ENCODE data around the gene LGALS7. TPM values are rescaled to one million over a fixed set of nuclear protein-coding genes. Genes with fewer than 3 reads are reported as not detected.
A peak's percentile ranks its signal among the peaks of the same experiment; 100 is the strongest.

LGALS7 gene
- total RNA-seq, 2 experiments from 2014 or later = not detected

GRCh38 chr19:38736036-38736412, 37.3 kb downstream of the LGALS7 start:
- no peak for TF ChIP-seq CTCF (IDR thresholded peaks at IDR 0.05)
- DNase-seq = peak; percentile 88
- Mint-ChIP-seq H3K4me3 (peak overlapping the region; percentile 64), H3K27ac (no peak overlapping the region), H3K4me1 (ENCODE audit: low read depth) (peaks cover 44% of the 10 kb centered on the region), H3K9me3 (no peaks in the 10 kb centered on the region), H3K27me3 (peaks cover 4% of the 10 kb centered on the region), H3K36me3 (ENCODE audit: low read depth) (no peaks in the 10 kb centered on the region)
- ATAC-seq = peak; percentile 49
- POLR2A ChIA-PET = interaction anchor here (1.3 kb wide), 2 partner anchors 105 to 113 kb away, joined by 3 to 4 read pairs; partner anchors contain the start of gene HNRNPL
- CTCF ChIA-PET = no interaction called here
- intact Hi-C loops (cut with micrococcal nuclease) = loop anchor here (10.0 kb wide), 2 partner anchors 109 to 199 kb away; partner anchors contain the start of genes HNRNPL, MRPS12 and SARS2

GRCh38 chr19:38735257-38735686, 38.0 kb downstream of the LGALS7 start:
- DNase-seq (peak; percentile 50), ATAC-seq (peak; percentile 12)
- ChIA-PET CTCF (interaction anchor here (0.8 to 1.4 kb wide), 3 partner anchors 100 to 195 kb away, joined by 3 to 12 read pairs (median 4); partner anchors contain the start of genes MRPS12 and SARS2), POLR2A (interaction anchor here (0.5 to 1.3 kb wide), 4 partner anchors 13 to 117 kb away, joined by 3 to 4 read pairs (median 3); partner anchors contain the start of genes ACTN4, HNRNPL and MAP4K1)
- peaks cover 4% of the 10 kb centered on the region for H3K36me3 Mint-ChIP-seq (ENCODE audit: low read depth)
- no peak for TF ChIP-seq CTCF (IDR thresholded peaks at IDR 0.05)
- peaks cover 4% of the 10 kb centered on the region for H3K27me3 Mint-ChIP-seq
- H3K9me3 Mint-ChIP-seq = no peaks in the 10 kb centered on the region
- H3K27ac Mint-ChIP-seq = peak overlapping the region; percentile 77
- H3K4me3 Mint-ChIP-seq = peak overlapping the region; percentile 68
- H3K4me1 Mint-ChIP-seq (ENCODE audit: low read depth) = peaks cover 44% of the 10 kb centered on the region
- intact Hi-C loops (cut with micrococcal nuclease) = loop anchor here (10.0 kb wide), 2 partner anchors 110 to 200 kb away; partner anchors contain the start of genes HNRNPL, MRPS12 and SARS2

GRCh38 chr19:38734426-38735256, 38.7 kb downstream of the LGALS7 start:
- H3K4me1 Mint-ChIP-seq (ENCODE audit: low read depth) = peaks cover 44% of the 10 kb centered on the region
- intact Hi-C loops (cut with micrococcal nuclease) = loop anchor here (10.0 kb wide), 2 partner anchors 110 to 200 kb away; partner anchors contain the start of genes HNRNPL, MRPS12 and SARS2
- CTCF ChIA-PET = interaction anchor here (0.8 to 1.4 kb wide), 4 partner anchors 100 to 332 kb away, joined by 3 to 12 read pairs (median 4); partner anchors contain the start of genes FAM98C, MRPS12 and SARS2

GRCh38 chr19:38734176-38734425, 39.2 kb downstream of the LGALS7 start:
- intact Hi-C loops (cut with micrococcal nuclease) = loop anchor here (10.0 kb wide), 2 partner anchors 111 to 201 kb away; partner anchors contain the start of genes HNRNPL, MRPS12 and SARS2
- POLR2A ChIA-PET = interaction anchor here (1.2 to 1.4 kb wide), 2 partner anchors 108 to 130 kb away, joined by 4 to 5 read pairs; no protein-coding TSS in a partner anchor
- ATAC-seq (no peak), DNase-seq (no peak)
- no peak for TF ChIP-seq CTCF (IDR thresholded peaks at IDR 0.05)
- Mint-ChIP-seq H3K27ac (peak overlapping the region; percentile 77), H3K36me3 (ENCODE audit: low read depth) (peaks cover 10% of the 10 kb centered on the region), H3K4me3 (peak overlapping the region; percentile 68), H3K27me3 (peaks cover 4% of the 10 kb centered on the region), H3K9me3 (no peaks in the 10 kb centered on the region), H3K4me1 (ENCODE audit: low read depth) (peaks cover 41% of the 10 kb centered on the region)
- CTCF ChIA-PET = interaction anchor here (0.8 to 1.4 kb wide), 2 partner anchors 197 to 331 kb away, joined by 3 to 12 read pairs; partner anchors contain the start of genes FAM98C, MRPS12 and SARS2

More at GRCh38 chr19:38734426-38735256, 38.7 kb downstream of the LGALS7 start:
- no peak for TF ChIP-seq CTCF (IDR thresholded peaks at IDR 0.05)
- DNase-seq (peak; percentile 65), ATAC-seq (peak; percentile 45)
- H3K36me3 Mint-ChIP-seq (ENCODE audit: low read depth) = peaks cover 8% of the 10 kb centered on the region
- peak overlapping the region; percentile 77 for H3K27ac Mint-ChIP-seq
- POLR2A ChIA-PET = interaction anchor here (0.5 to 1.4 kb wide), 6 partner anchors 13 to 129 kb away, joined by 3 to 5 read pairs (median 4); partner anchors contain the start of genes ACTN4, HNRNPL and MAP4K1
- peaks cover 4% of the 10 kb centered on the region for H3K27me3 Mint-ChIP-seq
- H3K9me3 Mint-ChIP-seq = no peaks in the 10 kb centered on the region
- peak overlapping the region; percentile 68 for H3K4me3 Mint-ChIP-seq

Data from activated CD8-positive, alpha-beta T cell treated with anti-CD3 and anti-CD28 coated beads for 36 hours (primary cell).